ENCODE data around the gene HDAC5.

Gene HDAC5

DNA sequence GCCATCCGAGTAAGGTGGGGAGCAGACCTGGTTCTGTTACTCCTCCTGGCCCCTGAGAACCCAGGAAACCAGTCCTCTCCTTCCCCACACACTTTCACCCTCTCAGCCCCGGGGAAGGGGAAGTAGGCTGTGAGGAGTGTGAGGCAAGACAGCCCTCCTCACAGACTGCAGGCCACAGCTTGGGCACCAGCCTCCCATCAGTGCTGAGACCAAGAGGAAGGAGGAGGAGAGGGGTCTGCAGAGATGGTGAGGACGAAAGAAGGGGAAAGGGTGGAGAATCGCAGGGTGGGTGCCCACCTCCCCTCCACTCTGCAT is 45.9 kb downstream of the HDAC5 start:
- Histone ChIP-seq H3K4me3 (ENCODE audit: low read length, poor library complexity, severe bottlenecking) (no peak overlapping the region), H3K9ac (ENCODE audit: low read depth, low read length, poor library complexity, severe bottlenecking) (no peak overlapping the region), H3K79me2 (ENCODE audit: insufficient read depth, low read length) (peaks cover 7% of the 10 kb centered on the region; the same call in 1 of the 2 replicates), H3K4me1 (ENCODE audit: insufficient read depth, low read length, poor library complexity, severe bottlenecking) (no peaks in the 10 kb centered on the region), H3K9me2 (replicated peaks; ENCODE audit: low read depth, low read length) (no peaks in the 10 kb centered on the region), H3K36me3 (ENCODE audit: insufficient read depth, low read length) (peaks cover 45% of the 10 kb centered on the region; the same call in 1 of the 2 replicates), H3F3A (ENCODE audit: low read depth) (no peaks in the 10 kb centered on the region), H2AFZ (ENCODE audit: low read length) (no peak overlapping the region), H3K9me3 (ENCODE audit: insufficient read depth, low read depth, low read length) (no peaks in the 10 kb centered on the region), H3K27me3 (ENCODE audit: insufficient read depth, low read length, poor library complexity, severe bottlenecking) (no peaks in the 10 kb centered on the region), H3K4me2 (ENCODE audit: low read depth, low read length, poor library complexity, severe bottlenecking) (no peak overlapping the region), H4K20me1 (ENCODE audit: insufficient read depth, low read length, poor library complexity, severe bottlenecking) (no peaks in the 10 kb centered on the region)
- no peak for TF ChIP-seq EZH2phosphoT487 (IDR thresholded peaks at IDR 0.05; ENCODE audit: borderline replicate concordance)
- TF ChIP-seq, protein P1, sequence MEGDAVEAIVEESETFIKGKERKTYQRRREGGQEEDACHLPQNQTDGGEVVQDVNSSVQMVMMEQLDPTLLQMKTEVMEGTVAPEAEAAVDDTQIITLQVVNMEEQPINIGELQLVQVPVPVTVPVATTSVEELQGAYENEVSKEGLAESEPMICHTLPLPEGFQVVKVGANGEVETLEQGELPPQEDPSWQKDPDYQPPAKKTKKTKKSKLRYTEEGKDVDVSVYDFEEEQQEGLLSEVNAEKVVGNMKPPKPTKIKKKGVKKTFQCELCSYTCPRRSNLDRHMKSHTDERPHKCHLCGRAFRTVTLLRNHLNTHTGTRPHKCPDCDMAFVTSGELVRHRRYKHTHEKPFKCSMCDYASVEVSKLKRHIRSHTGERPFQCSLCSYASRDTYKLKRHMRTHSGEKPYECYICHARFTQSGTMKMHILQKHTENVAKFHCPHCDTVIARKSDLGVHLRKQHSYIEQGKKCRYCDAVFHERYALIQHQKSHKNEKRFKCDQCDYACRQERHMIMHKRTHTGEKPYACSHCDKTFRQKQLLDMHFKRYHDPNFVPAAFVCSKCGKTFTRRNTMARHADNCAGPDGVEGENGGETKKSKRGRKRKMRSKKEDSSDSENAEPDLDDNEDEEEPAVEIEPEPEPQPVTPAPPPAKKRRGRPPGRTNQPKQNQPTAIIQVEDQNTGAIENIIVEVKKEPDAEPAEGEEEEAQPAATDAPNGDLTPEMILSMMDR (conservative IDR thresholded peaks at IDR 0.05; ENCODE audit: low read length), result no peak

DNA sequence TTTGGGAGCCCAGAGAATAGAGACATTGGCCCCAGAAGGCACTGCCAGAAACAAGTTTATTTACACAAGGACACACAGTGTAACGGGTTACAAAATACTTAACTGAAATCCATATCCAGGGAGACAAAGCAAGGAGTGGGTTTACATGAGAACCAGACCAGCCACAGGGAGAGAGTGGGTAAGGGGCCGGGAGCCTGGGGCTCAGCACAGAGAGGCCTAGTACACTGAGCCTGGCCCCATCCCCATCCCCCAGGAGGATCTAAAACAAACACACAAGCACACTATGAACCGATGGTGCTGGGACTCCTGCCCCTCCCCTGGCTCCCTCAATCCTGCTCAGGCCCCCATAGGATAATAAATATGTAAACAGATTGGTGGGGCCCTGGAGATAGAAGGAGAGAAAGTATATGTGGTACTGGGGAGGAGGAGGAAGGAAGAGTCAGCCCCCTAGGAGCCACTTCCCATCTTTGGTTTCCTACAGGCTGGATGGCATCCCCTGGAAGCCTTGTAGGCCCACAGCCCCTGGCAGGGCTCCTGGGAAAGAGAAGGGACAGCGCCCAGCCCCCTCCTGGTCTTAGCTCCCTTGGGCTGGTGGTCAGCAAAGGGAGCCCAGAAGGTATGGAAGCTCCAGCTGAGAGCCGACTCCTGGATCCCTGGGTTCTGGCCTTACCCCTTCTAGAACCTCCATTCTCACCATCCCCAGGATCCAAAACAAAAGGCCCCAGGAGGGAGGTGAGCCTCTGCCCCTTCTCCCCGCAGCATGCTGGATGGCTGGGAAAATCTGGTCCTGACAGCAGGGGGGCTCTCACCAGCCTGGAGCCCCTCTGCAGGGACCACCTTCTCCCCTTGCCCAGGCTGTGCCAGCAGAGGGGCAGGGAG is 46.5 kb downstream of the HDAC5 start:
- no peaks in the 10 kb centered on the region for H3F3A ChIP-seq (ENCODE audit: low read depth)
- no peaks in the 10 kb centered on the region for H3K27me3 ChIP-seq (ENCODE audit: insufficient read depth, low read length, poor library complexity, severe bottlenecking)
- H3K36me3 ChIP-seq (ENCODE audit: insufficient read depth, low read length), result peaks cover 39% of the 10 kb centered on the region; the same call in 1 of the 2 replicates
- H3K4me3 ChIP-seq (ENCODE audit: low read length, poor library complexity, severe bottlenecking), result no peak overlapping the region
- H3K79me2 ChIP-seq (ENCODE audit: insufficient read depth, low read length), result peaks cover 10% of the 10 kb centered on the region
- H3K4me2 ChIP-seq (ENCODE audit: low read depth, low read length, poor library complexity, severe bottlenecking), result no peak overlapping the region
- H2AFZ ChIP-seq (ENCODE audit: low read length), result no peak overlapping the region
- H3K4me1 ChIP-seq (ENCODE audit: insufficient read depth, low read length, poor library complexity, severe bottlenecking), result peaks cover 1% of the 10 kb centered on the region
- H3K9me3 ChIP-seq (ENCODE audit: insufficient read depth, low read depth, low read length), result no peaks in the 10 kb centered on the region
- TF ChIP-seq, protein P1 (conservative IDR thresholded peaks at IDR 0.05; ENCODE audit: low read length), result no peak
- TF ChIP-seq EZH2phosphoT487 (IDR thresholded peaks at IDR 0.05; ENCODE audit: borderline replicate concordance), result no peak
- no peak overlapping the region for H3K9ac ChIP-seq (ENCODE audit: low read depth, low read length, poor library complexity, severe bottlenecking)
- no peaks in the 10 kb centered on the region for H3K9me2 ChIP-seq (replicated peaks; ENCODE audit: low read depth, low read length)
- H4K20me1 ChIP-seq (ENCODE audit: insufficient read depth, low read length, poor library complexity, severe bottlenecking), result no peaks in the 10 kb centered on the region

DNA sequence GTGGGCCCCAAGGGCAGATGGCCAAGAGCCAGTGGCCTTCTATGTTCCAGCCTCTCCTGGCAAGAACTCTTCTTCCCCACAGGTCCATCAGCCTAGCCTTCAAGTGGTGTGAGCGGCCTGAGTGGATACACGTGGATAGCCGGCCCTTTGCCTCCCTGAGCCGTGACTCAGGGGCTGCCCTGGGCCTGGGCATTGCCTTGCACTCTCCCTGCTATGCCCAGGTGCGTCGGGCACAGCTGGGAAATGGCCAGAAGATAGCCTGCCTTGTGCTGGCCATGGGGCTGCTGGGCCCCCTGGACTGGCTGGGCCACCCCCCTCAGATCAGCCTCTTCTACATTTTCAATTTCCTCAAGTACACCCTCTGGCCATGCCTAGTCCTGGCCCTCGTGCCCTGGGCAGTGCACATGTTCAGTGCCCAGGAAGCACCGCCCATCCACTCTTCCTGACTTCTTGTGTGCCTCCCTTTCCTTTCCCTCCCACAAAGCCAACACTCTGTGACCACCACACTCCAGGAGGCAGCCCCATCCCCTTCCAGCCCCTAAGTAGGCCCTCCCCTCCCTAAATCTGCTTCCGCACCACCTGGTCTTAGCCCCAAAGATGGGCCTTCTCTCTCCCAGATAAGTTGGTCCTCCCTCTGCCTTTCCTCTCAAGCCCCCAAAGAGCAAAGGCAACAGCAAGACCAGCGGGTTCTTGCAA is 47.7 kb downstream of the HDAC5 start:
- no peaks in the 10 kb centered on the region for H3K27me3 ChIP-seq (ENCODE audit: insufficient read depth, low read length, poor library complexity, severe bottlenecking)
- H3K36me3 ChIP-seq (ENCODE audit: insufficient read depth, low read length), result peaks cover 33% of the 10 kb centered on the region; the same call in 1 of the 2 replicates
- 0 out of 2 replicates have a peak, but pooled peaks cover 5% of the 10 kb centered on the region for H3F3A ChIP-seq (ENCODE audit: low read depth)
- H3K9me3 ChIP-seq (ENCODE audit: insufficient read depth, low read depth, low read length), result no peaks in the 10 kb centered on the region
- peaks cover 10% of the 10 kb centered on the region for H3K4me1 ChIP-seq (ENCODE audit: insufficient read depth, low read length, poor library complexity, severe bottlenecking)
- H4K20me1 ChIP-seq (ENCODE audit: insufficient read depth, low read length, poor library complexity, severe bottlenecking), result no peaks in the 10 kb centered on the region
- H3K9ac ChIP-seq (ENCODE audit: low read depth, low read length, poor library complexity, severe bottlenecking), result no peak overlapping the region
- H3K4me3 ChIP-seq (ENCODE audit: low read length, poor library complexity, severe bottlenecking), result no peak overlapping the region
- no peaks in the 10 kb centered on the region for H3K9me2 ChIP-seq (replicated peaks; ENCODE audit: low read depth, low read length)
- no peak overlapping the region for H3K4me2 ChIP-seq (ENCODE audit: low read depth, low read length, poor library complexity, severe bottlenecking)
- H3K79me2 ChIP-seq (ENCODE audit: insufficient read depth, low read length), result peaks cover 19% of the 10 kb centered on the region
- no peak overlapping the region for H2AFZ ChIP-seq (ENCODE audit: low read length)
- TF ChIP-seq, protein P1 (conservative IDR thresholded peaks at IDR 0.05; ENCODE audit: low read length), result no peak
- TF ChIP-seq EZH2phosphoT487 (IDR thresholded peaks at IDR 0.05; ENCODE audit: borderline replicate concordance), result no peak

All from Loucy (cell line).